Liver (tissue), 3 donors: ENCODE data around the gene ZNF100.

ENCODE experiments used
- CTCF ChIP-seq: fragments of 150-350 bp; IDR thresholded peaks from 2 replicates; pipeline ENCODE4 v1.5.1; 2017; ENCODE audit warnings: improper control_type of control experiment, low read depth, low read length; ENCODE audit not compliant: missing input control
- EGR1 ChIP-seq, 2 donors: IDR thresholded peaks; 2 replicates each; pipeline ENCODE4 v1.6.1; 2016 to 2018; ENCODE audit warnings: antibody characterized with exemption in 2 of 2, low read depth in 2 of 2
- JUND ChIP-seq, 2 donors: IDR thresholded peaks; 2 replicates each; pipeline ENCODE4 v1.6.1; 2016; ENCODE audit warnings: antibody characterized with exemption in 2 of 2
- NR2F2 ChIP-seq: IDR thresholded peaks from 2 replicates; pipeline ENCODE4 v1.6.1; 2016; ENCODE audit warnings: antibody characterized with exemption
- RAD21 ChIP-seq, 2 donors: IDR thresholded peaks; 2 replicates each; pipeline ENCODE4 v1.6.1; 2016; ENCODE audit warnings: antibody characterized with exemption in 2 of 2, mild to moderate bottlenecking in 2 of 2
- RXRA ChIP-seq, 2 donors: IDR thresholded peaks; 2 replicates each; pipeline ENCODE4 v1.6.1; 2017 to 2018; ENCODE audit warnings: antibody characterized with exemption in 2 of 2, mild to moderate bottlenecking in 1 of 2
- SP1 ChIP-seq: IDR thresholded peaks from 2 replicates; pipeline ENCODE4 v1.6.1; 2018; ENCODE audit warnings: antibody characterized with exemption, mild to moderate bottlenecking
- TAF1 ChIP-seq: conservative IDR thresholded peaks from 2 replicates; pipeline ENCODE4 v1.6.1; 2016; ENCODE audit warnings: antibody characterized with exemption, mild to moderate bottlenecking
- YY1 ChIP-seq: IDR thresholded peaks from 2 replicates; pipeline ENCODE4 v1.6.1; 2016; ENCODE audit warnings: antibody characterized with exemption, mild to moderate bottlenecking
- ZBTB33 ChIP-seq: IDR thresholded peaks from 2 replicates; pipeline ENCODE4 v1.6.1; 2016; ENCODE audit warnings: antibody characterized with exemption
- TF ChIP-seq, protein P1 (sequence below): IDR thresholded peaks from 2 replicates; pipeline ENCODE4 v1.6.1; 2016; ENCODE audit warnings: antibody characterized with exemption
- donor health status: healthy.
- donor health status: healthy.

DNA sequence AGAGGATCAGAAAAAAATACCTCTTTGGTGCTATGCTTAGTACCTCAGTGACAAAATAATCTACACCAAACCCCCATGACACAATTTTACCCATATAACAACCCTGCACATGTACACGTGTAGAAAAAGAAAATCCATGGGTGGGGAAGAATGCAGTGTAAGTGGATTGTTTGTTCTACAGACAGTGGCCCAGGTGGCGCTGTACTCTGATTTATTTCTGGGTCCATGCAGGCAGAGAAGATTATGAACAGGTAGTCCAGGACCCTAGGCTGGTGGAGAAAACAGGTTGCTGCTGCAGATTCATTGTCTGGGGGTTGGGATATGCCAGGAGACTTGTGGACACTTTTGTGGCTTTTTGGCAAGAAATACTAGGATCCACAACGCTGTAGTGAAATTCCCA lies 9.1 kb downstream of the ZNF100 start:
- no peak for TF ChIP-seq CTCF
- TF ChIP-seq EGR1 (IDR thresholded peaks at IDR 0.05; ENCODE audit: low read depth in 2 of 2), result no peak
- TF ChIP-seq NR2F2, result no peak
- TF ChIP-seq YY1, result no peak
- no peak for TF ChIP-seq TAF1
- no peak for TF ChIP-seq RAD21 (IDR thresholded peaks at IDR 0.05)
- TF ChIP-seq JUND (IDR thresholded peaks at IDR 0.05), result no peak
- TF ChIP-seq ZBTB33, result no peak
- no peak for TF ChIP-seq SP1
- TF ChIP-seq RXRA (IDR thresholded peaks at IDR 0.05), result no peak
- TF ChIP-seq, protein P1, sequence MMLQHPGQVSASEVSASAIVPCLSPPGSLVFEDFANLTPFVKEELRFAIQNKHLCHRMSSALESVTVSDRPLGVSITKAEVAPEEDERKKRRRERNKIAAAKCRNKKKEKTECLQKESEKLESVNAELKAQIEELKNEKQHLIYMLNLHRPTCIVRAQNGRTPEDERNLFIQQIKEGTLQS, result no peak
